Brain microvascular endothelial cell (primary cell): ENCODE measurements around the gene SCUBE1.

Experiments used
- DNase-seq: peaks from one replicate; pipeline ENCODE4 v3.0.0-alpha.2; 2020
- H3K27ac ChIP-seq: fragments of 250-450 bp; sonication (Bioruptor Pico); 2 replicates; pipeline ENCODE4 v1.5.1; 2020; ENCODE audit warnings: mild to moderate bottlenecking, moderate library complexity
- H3K27me3 ChIP-seq: fragments of 250-450 bp; sonication (Bioruptor Pico); replicated peaks from 2 replicates; pipeline ENCODE4 v1.5.1; 2020; ENCODE audit warnings: mild to moderate bottlenecking
- H3K36me3 ChIP-seq: fragments of 250-450 bp; sonication (Bioruptor Pico); replicated peaks from 2 replicates; pipeline ENCODE4 v1.5.1; 2020; ENCODE audit warnings: mild to moderate bottlenecking
- H3K4me3 ChIP-seq: 2 replicates; pipeline ENCODE4 v1.5.1; 2011; ENCODE audit warnings: low read depth, mild to moderate bottlenecking, control low read depth, low read length, moderate library complexity
- in situ Hi-C: cut with HindIII; loops from 2 replicates; pipeline ENCODE4 v1.10.0; 2017; ENCODE audit warnings: low sequenced_read_pairs, low pct_ligation_motif_present
- TF ChIP-seq, protein P1 (sequence below): IDR thresholded peaks from 2 replicates; pipeline ENCODE4 v1.5.1; 2011; ENCODE audit warnings: low read depth, mild to moderate bottlenecking, moderate library complexity, low read length, control low read depth, inconsistent platforms; ENCODE audit errors: missing control alignments

SCUBE1 gene

GRCh38 chr22:43182726-43183125, 160.4 kb downstream of the SCUBE1 start:
- no peak overlapping the region for H3K4me3 ChIP-seq
- no peaks in the 10 kb centered on the region for H3K27me3 ChIP-seq
- DNase-seq: no peak
- in situ Hi-C loops: no loop called here
- H3K36me3 ChIP-seq: peaks cover 20% of the 10 kb centered on the region
- TF ChIP-seq, protein P1, sequence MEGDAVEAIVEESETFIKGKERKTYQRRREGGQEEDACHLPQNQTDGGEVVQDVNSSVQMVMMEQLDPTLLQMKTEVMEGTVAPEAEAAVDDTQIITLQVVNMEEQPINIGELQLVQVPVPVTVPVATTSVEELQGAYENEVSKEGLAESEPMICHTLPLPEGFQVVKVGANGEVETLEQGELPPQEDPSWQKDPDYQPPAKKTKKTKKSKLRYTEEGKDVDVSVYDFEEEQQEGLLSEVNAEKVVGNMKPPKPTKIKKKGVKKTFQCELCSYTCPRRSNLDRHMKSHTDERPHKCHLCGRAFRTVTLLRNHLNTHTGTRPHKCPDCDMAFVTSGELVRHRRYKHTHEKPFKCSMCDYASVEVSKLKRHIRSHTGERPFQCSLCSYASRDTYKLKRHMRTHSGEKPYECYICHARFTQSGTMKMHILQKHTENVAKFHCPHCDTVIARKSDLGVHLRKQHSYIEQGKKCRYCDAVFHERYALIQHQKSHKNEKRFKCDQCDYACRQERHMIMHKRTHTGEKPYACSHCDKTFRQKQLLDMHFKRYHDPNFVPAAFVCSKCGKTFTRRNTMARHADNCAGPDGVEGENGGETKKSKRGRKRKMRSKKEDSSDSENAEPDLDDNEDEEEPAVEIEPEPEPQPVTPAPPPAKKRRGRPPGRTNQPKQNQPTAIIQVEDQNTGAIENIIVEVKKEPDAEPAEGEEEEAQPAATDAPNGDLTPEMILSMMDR: no peak
- no peak overlapping the region for H3K27ac ChIP-seq

GRCh38 chr22:43182118-43182517, 161.1 kb downstream of the SCUBE1 start:
- in situ Hi-C loops: no loop called here
- H3K27me3 ChIP-seq: no peaks in the 10 kb centered on the region
- no peak overlapping the region for H3K4me3 ChIP-seq
- DNase-seq: no peak
- H3K27ac ChIP-seq: no peak overlapping the region
- TF ChIP-seq, protein P1: no peak
- H3K36me3 ChIP-seq: peaks cover 22% of the 10 kb centered on the region

DNA sequence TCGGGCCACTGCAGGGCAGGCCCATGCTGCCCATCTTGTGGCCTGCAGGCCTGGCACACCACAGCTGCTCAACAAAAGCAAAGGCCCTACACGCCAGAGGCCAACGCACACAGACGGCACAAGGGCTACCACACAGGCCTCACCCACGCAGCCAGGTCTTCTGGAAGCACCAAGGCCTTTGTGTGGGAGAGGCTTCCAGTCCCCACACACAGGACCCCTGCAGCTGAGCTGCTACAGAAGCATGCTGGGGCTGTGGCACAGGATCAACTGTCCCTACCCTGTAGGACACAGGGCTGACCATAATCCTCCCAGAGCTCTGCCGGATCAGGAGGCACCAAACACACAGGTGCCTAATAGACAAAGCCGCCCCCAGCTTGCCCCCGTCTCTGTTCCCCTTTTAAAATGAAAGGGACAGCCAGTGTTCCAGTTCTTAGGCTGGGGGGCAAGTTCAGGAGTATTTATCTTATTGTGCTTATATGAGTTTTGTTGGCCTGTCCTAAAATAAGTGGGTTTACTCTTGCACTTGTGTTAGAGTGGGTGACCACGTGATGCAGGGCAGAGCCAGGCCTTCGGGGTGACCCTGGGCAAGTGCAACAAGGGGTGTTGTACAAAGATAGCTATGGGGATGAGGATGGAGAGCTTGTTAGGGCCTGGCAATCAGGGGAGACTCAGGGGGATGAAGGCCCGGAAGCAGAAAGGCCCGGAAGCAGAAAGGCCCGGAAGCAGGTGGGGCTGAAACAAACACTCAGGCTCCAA, 161.7 kb downstream of the SCUBE1 start:
- Histone ChIP-seq H3K36me3 (peaks cover 22% of the 10 kb centered on the region), H3K27me3 (no peaks in the 10 kb centered on the region), H3K27ac (no peak overlapping the region), H3K4me3 (no peak overlapping the region)
- in situ Hi-C loops: no loop called here
- no peak for DNase-seq
- TF ChIP-seq, protein P1: no peak

DNA sequence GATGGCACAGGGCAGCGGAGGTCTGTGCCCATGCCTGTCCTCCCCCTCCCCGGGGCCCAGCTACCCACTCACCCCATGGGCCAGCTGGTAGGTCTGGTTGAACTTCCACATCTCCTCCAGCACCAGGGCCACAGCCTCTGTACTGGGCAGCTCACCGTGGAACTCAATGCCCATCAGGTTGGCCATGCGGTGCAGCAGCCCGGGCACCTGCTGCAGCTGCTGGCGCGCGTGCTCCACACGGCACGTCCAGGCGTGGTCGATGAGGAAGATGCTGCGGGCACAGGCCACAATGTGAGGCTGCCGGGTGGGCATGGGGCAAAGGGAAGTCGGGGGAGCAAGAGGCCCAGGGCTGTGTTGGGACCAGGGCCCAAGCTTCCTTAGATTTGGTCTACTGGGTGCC, 162.5 kb downstream of the SCUBE1 start:
- Histone ChIP-seq H3K36me3 (peaks cover 22% of the 10 kb centered on the region), H3K4me3 (no peak overlapping the region), H3K27me3 (no peaks in the 10 kb centered on the region), H3K27ac (no peak overlapping the region)
- in situ Hi-C loops: no loop called here
- TF ChIP-seq, protein P1: no peak
- DNase-seq: no peak

DNA sequence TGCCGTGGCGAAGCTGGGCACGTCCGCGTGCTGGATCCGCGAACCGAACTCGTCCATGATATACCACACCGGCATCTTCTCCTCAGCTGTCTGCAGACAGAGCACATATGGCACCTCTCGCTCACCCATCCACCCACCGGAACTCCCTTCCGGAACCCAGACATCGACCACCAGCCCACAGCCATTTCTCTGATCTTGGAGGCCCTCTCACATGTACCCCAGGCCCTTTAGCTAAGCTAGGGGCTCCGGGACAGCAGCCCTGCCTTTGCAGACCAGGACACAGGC, 163.3 kb downstream of the SCUBE1 start:
- Histone ChIP-seq H3K27me3 (no peaks in the 10 kb centered on the region), H3K4me3 (no peak overlapping the region), H3K27ac (no peak overlapping the region), H3K36me3 (peaks cover 26% of the 10 kb centered on the region)
- in situ Hi-C loops: no loop called here
- DNase-seq: no peak
- TF ChIP-seq, protein P1: no peak
